Hepatocyte (in vitro differentiated cells): ENCODE measurements around the gene PRDM16. TPM values are rescaled to one million over a fixed set of nuclear protein-coding genes. Genes with fewer than 3 reads are reported as not detected.

ENCODE experiments used
- DNase-seq: peaks from one replicate; pipeline ENCODE4 v3.0.0-alpha.2; 2016; ENCODE audit warnings: low spot score
- H2AFZ ChIP-seq: fragments of 200-600 bp; sonication (generic); 2 replicates; pipeline ENCODE4 v1.6.0; 2016; ENCODE audit warnings: antibody characterized with exemption, mild to moderate bottlenecking
- H3K27ac ChIP-seq: fragments of 200-600 bp; sonication (generic); 2 replicates; pipeline ENCODE4 v1.5.1; 2016; ENCODE audit warnings: mild to moderate bottlenecking
- H3K27me3 ChIP-seq: fragments of 200-600 bp; sonication (generic); 2 replicates; pipeline ENCODE4 v1.6.1; 2016
- H3K36me3 ChIP-seq: fragments of 200-600 bp; sonication (generic); replicated peaks from 2 replicates; pipeline ENCODE4 v1.5.1; 2016; ENCODE audit warnings: low read depth; ENCODE audit not compliant: insufficient read depth
- H3K4me1 ChIP-seq: fragments of 200-600 bp; sonication (generic); 2 replicates; pipeline ENCODE4 v1.5.1; 2016; ENCODE audit warnings: mild to moderate bottlenecking, moderate library complexity; ENCODE audit not compliant: insufficient read depth
- H3K4me2 ChIP-seq: fragments of 200-600 bp; sonication (generic); 2 replicates; pipeline ENCODE4 v1.6.0; 2016
- H3K4me3 ChIP-seq: fragments of 200-600 bp; sonication (generic); 2 replicates; pipeline ENCODE4 v1.5.1; 2016; ENCODE audit warnings: mild to moderate bottlenecking
- H3K79me2 ChIP-seq: fragments of 200-600 bp; sonication (generic); 2 replicates; pipeline ENCODE4 v1.6.0; 2017; ENCODE audit warnings: mild to moderate bottlenecking
- H3K9me2 ChIP-seq: fragments of 200-600 bp; sonication (generic); replicated peaks from 2 replicates; pipeline ENCODE4 v1.6.0; 2017; ENCODE audit warnings: mild to moderate bottlenecking; ENCODE audit not compliant: insufficient read depth
- H3K9me3 ChIP-seq: fragments of 200-600 bp; sonication (generic); 2 replicates; pipeline ENCODE4 v1.5.1; 2016; ENCODE audit warnings: low read depth, mild to moderate bottlenecking
- H4K20me1 ChIP-seq: fragments of 200-600 bp; sonication (generic); 2 replicates; pipeline ENCODE4 v1.6.0; 2016; ENCODE audit warnings: mild to moderate bottlenecking; ENCODE audit not compliant: insufficient read depth, poor library complexity, severe bottlenecking
- CTCF ChIP-seq: fragments of 200-600 bp; sonication (generic); IDR thresholded peaks from 2 replicates; pipeline ENCODE4 v1.5.1; 2016; ENCODE audit warnings: antibody characterized with exemption, mild to moderate bottlenecking; ENCODE audit not compliant: poor library complexity
- EZH2 ChIP-seq: fragments of 200-600 bp; sonication (generic); IDR thresholded peaks from 2 replicates; pipeline ENCODE4 v1.6.1; 2016; ENCODE audit warnings: antibody characterized with exemption, mild to moderate bottlenecking, borderline replicate concordance
- EZH2phosphoT487 ChIP-seq: fragments of 200-600 bp; sonication (generic); IDR thresholded peaks from one replicate; pipeline ENCODE4 v1.6.1; 2018; ENCODE audit warnings: antibody characterized with exemption, mild to moderate bottlenecking, low read depth, moderate library complexity; ENCODE audit not compliant: unreplicated experiment, severe bottlenecking
- WGBS: methylation state at CpG from one replicate; pipeline ENCODE4 v1.1.6; 2016; ENCODE audit warnings: low lambda C conversion rate; ENCODE audit errors: missing lambda C conversion rate; 5-methylcytosine and 5-hydroxymethylcytosine counted together
- polyA plus RNA-seq: library from polyadenylated mRNA; unstranded; fragments of >200 nt; fragmentation: Nextera tagmentation; extraction: Ambion mirVana; gene quantifications from 2 replicates; pipeline ENCODE4 v1.2.1, GENCODE V29; 2016
- total RNA-seq: library from RNA; depleted of rRNA; stranded (reverse); fragments of >200 nt; gene quantifications from 2 replicates; pipeline ENCODE4 v1.2.3, GENCODE V29; 2014

The PRDM16 gene
- total and polyA plus RNA-seq, 2 experiments from 2014 or later, result 8.1 to 9.9 TPM

- Histone ChIP-seq H3K4me2 (no peak overlapping the region), H3K9me2 (no peaks in the 10 kb centered on the region), H3K4me3 (no peak overlapping the region), H3K27ac (no peak overlapping the region), H3K79me2 (no peaks in the 10 kb centered on the region), H4K20me1 (no peaks in the 10 kb centered on the region), H3K9me3 (no peaks in the 10 kb centered on the region), H2AFZ (no peak overlapping the region), H3K4me1 (no peaks in the 10 kb centered on the region), H3K36me3 (no peaks in the 10 kb centered on the region), H3K27me3 (peaks cover 3% of the 10 kb centered on the region)
- no peak for TF ChIP-seq EZH2phosphoT487
- no peak for TF ChIP-seq CTCF
- TF ChIP-seq EZH2, result no peak
- WGBS, result 89% methylated on average over 53 of the region's 53 CpGs
- DNase-seq, result no peak
Observed at GRCh38 chr1:3265835-3266805, 197.1 kb downstream of the PRDM16 start.

GRCh38 chr1:3266870-3267549, 198.0 kb downstream of the PRDM16 start:
- Histone ChIP-seq H3K79me2 (no peaks in the 10 kb centered on the region), H3K27ac (no peak overlapping the region), H2AFZ (no peak overlapping the region), H3K4me3 (no peak overlapping the region), H3K36me3 (no peaks in the 10 kb centered on the region), H3K4me2 (no peak overlapping the region), H3K27me3 (peaks cover 3% of the 10 kb centered on the region), H3K9me3 (no peaks in the 10 kb centered on the region), H3K4me1 (no peaks in the 10 kb centered on the region), H4K20me1 (no peaks in the 10 kb centered on the region), H3K9me2 (no peaks in the 10 kb centered on the region)
- TF ChIP-seq EZH2 (no peak), CTCF (no peak), EZH2phosphoT487 (no peak)
- no peak for DNase-seq
- 93% methylated on average over 27 of the region's 27 CpGs for WGBS

- Histone ChIP-seq H3K79me2 (no peaks in the 10 kb centered on the region), H4K20me1 (no peaks in the 10 kb centered on the region), H3K4me2 (no peak overlapping the region), H3K4me1 (no peaks in the 10 kb centered on the region), H3K9me2 (no peaks in the 10 kb centered on the region), H3K27ac (no peak overlapping the region), H3K9me3 (no peaks in the 10 kb centered on the region), H3K36me3 (no peaks in the 10 kb centered on the region), H2AFZ (no peak overlapping the region), H3K27me3 (peaks cover 3% of the 10 kb centered on the region), H3K4me3 (no peak overlapping the region)
- WGBS, result 92% methylated on average over 43 of the region's 43 CpGs
- no peak for TF ChIP-seq CTCF
- TF ChIP-seq EZH2phosphoT487, result no peak
- no peak for TF ChIP-seq EZH2
- no peak for DNase-seq
Observed at GRCh38 chr1:3267550-3268270, 198.7 kb downstream of the PRDM16 start.
